SU-DHL-6 (cell line): ENCODE results near the gene CDK19.

Experiments
- H2AFZ ChIP-seq: fragments of 200-600 bp; sonication (generic); 2 replicates; pipeline ENCODE4 v1.6.1; 2014; ENCODE audit warnings: low read depth, mild to moderate bottlenecking, moderate library complexity, mixed read lengths, antibody characterized with exemption, low read length; ENCODE audit not compliant: severe bottlenecking
- H3F3A ChIP-seq: fragments of 200-600 bp; shearing (Covaris generic); 2 replicates; pipeline ENCODE4 v1.6.0; 2016; ENCODE audit warnings: antibody characterized with exemption, mild to moderate bottlenecking; ENCODE audit not compliant: insufficient read depth
- H3K27ac ChIP-seq: fragments of 200-600 bp; sonication (generic); 2 replicates; pipeline ENCODE4 v1.5.1; 2016; ENCODE audit warnings: low read depth, mild to moderate bottlenecking, low read length, moderate library complexity, mixed read lengths
- H3K27me3 ChIP-seq: fragments of 200-600 bp; sonication (generic), shearing (Covaris generic); 2 replicates; pipeline ENCODE4 v1.6.0; 2014; ENCODE audit warnings: mild to moderate bottlenecking, low read length
- H3K36me3 ChIP-seq: fragments of 200-600 bp; sonication (generic); 2 replicates; pipeline ENCODE4 v1.6.1; 2014; ENCODE audit warnings: mild to moderate bottlenecking, low read length, mixed read lengths
- H3K4me2 ChIP-seq: fragments of 300-600, 200-600 bp; shearing (Covaris generic), sonication (generic); 2 replicates; pipeline ENCODE4 v1.6.0; 2014; ENCODE audit warnings: low read length, low read depth, mild to moderate bottlenecking; ENCODE audit not compliant: poor library complexity, severe bottlenecking
- H3K4me3 ChIP-seq: fragments of 200-600 bp; sonication (generic); 2 replicates; pipeline ENCODE4 v1.5.1; 2014; ENCODE audit warnings: antibody characterized with exemption, low read length, mild to moderate bottlenecking, mixed read lengths; ENCODE audit not compliant: insufficient read depth, poor library complexity, severe bottlenecking
- H3K79me2 ChIP-seq: fragments of 200-600 bp; sonication (generic); 2 replicates; pipeline ENCODE4 v1.6.1; 2014; ENCODE audit warnings: mild to moderate bottlenecking, low read length, moderate library complexity; ENCODE audit not compliant: insufficient read depth
- H3K9ac ChIP-seq: fragments of 200-600 bp; sonication (generic); 2 replicates; pipeline ENCODE4 v1.7.0; 2014; ENCODE audit warnings: mild to moderate bottlenecking, low read length
- H3K9me2 ChIP-seq: fragments of 200-600 bp; sonication (generic); replicated peaks from 2 replicates; pipeline ENCODE4 v1.6.1; 2014; ENCODE audit warnings: low read length; ENCODE audit not compliant: insufficient read depth
- H3K9me3 ChIP-seq: fragments of 200-600 bp; sonication (generic); 2 replicates; pipeline ENCODE4 v1.6.1; 2014; ENCODE audit warnings: low read length, mixed read lengths; ENCODE audit not compliant: insufficient read depth
- H4K20me1 ChIP-seq: fragments of 200-600 bp; sonication (generic); 2 replicates; pipeline ENCODE4 v1.6.1; 2014; ENCODE audit warnings: low read depth, mild to moderate bottlenecking, antibody characterized with exemption, low read length, moderate library complexity, mixed read lengths
- CTCF ChIP-seq: fragments of 200-600 bp; sonication (generic); IDR thresholded peaks from one replicate; pipeline ENCODE4 v1.5.1; 2017; ENCODE audit warnings: antibody characterized with exemption, mild to moderate bottlenecking, low read length, moderate library complexity; ENCODE audit not compliant: insufficient read depth, poor library complexity, severe bottlenecking
- EZH2phosphoT487 ChIP-seq: fragments of 200-600 bp; sonication (generic), shearing (Covaris generic); conservative IDR thresholded peaks from 2 replicates; pipeline ENCODE4 v1.6.1; 2018; ENCODE audit warnings: mild to moderate bottlenecking, antibody characterized with exemption, low read length, moderate library complexity, mixed read lengths

Gene CDK19

GRCh38 chr6:110593637-110594036 is 221.6 kb downstream of the CDK19 start:
- Histone ChIP-seq H3K9me3 (no peaks in the 10 kb centered on the region), H3K79me2 (no peaks in the 10 kb centered on the region), H3K4me3 (no peak overlapping the region), H3K4me2 (no peak overlapping the region), H3K9ac (no peak overlapping the region), H4K20me1 (no peaks in the 10 kb centered on the region), H3F3A (no peaks in the 10 kb centered on the region), H3K27ac (no peak overlapping the region), H3K36me3 (no peaks in the 10 kb centered on the region), H3K9me2 (no peaks in the 10 kb centered on the region), H2AFZ (no peak overlapping the region), H3K27me3 (no peaks in the 10 kb centered on the region)
- TF ChIP-seq EZH2phosphoT487 (no peak), CTCF (no peak)

GRCh38 chr6:110592765-110593164 is 222.5 kb downstream of the CDK19 start:
- Histone ChIP-seq H3K9ac (no peak overlapping the region), H4K20me1 (no peaks in the 10 kb centered on the region)
- TF ChIP-seq CTCF (no peak), EZH2phosphoT487 (no peak)

GRCh38 chr6:110590821-110591351 is 224.4 kb downstream of the CDK19 start:
- no peaks in the 10 kb centered on the region for H3K27me3 ChIP-seq
- H3K36me3 ChIP-seq, result no peaks in the 10 kb centered on the region
- TF ChIP-seq CTCF (no peak), EZH2phosphoT487 (no peak)
- H2AFZ ChIP-seq, result no peak overlapping the region
- H3F3A ChIP-seq, result no peaks in the 10 kb centered on the region
- no peak overlapping the region for H3K4me2 ChIP-seq
- H3K9ac ChIP-seq, result no peak overlapping the region
- H4K20me1 ChIP-seq, result no peaks in the 10 kb centered on the region
- no peak overlapping the region for H3K27ac ChIP-seq
- no peaks in the 10 kb centered on the region for H3K9me3 ChIP-seq
- no peaks in the 10 kb centered on the region for H3K9me2 ChIP-seq
- H3K79me2 ChIP-seq, result no peaks in the 10 kb centered on the region
- no peak overlapping the region for H3K4me3 ChIP-seq

More at GRCh38 chr6:110592765-110593164, 222.5 kb downstream of the CDK19 start:
- Histone ChIP-seq H3K36me3 (no peaks in the 10 kb centered on the region), H3K27me3 (no peaks in the 10 kb centered on the region), H2AFZ (no peak overlapping the region), H3K9me2 (no peaks in the 10 kb centered on the region), H3K4me3 (no peak overlapping the region), H3K79me2 (no peaks in the 10 kb centered on the region), H3F3A (no peaks in the 10 kb centered on the region), H3K4me2 (no peak overlapping the region), H3K27ac (no peak overlapping the region), H3K9me3 (no peaks in the 10 kb centered on the region)
